HFFc6 (cell line): ENCODE data around the gene GJD3. TPM values are rescaled to one million over a fixed set of nuclear protein-coding genes. Genes with fewer than 3 reads are reported as not detected.
A peak's percentile ranks its signal among the peaks of the same experiment; 100 is the strongest.

Experiments
- DNase-seq: peaks from one replicate; pipeline ENCODE4 v3.0.0-alpha.2; 2018
- H3K27ac Mint-ChIP-seq: 2 replicates; pipeline ENCODE4 v1.8.0; 2020; ENCODE audit warnings: mild to moderate bottlenecking, mixed read lengths
- H3K27me3 Mint-ChIP-seq: 2 replicates; pipeline ENCODE4 v1.8.0; 2021; ENCODE audit warnings: mild to moderate bottlenecking, moderate library complexity, mixed read lengths; ENCODE audit not compliant: insufficient read depth
- H3K36me3 Mint-ChIP-seq: 2 replicates; pipeline ENCODE4 v1.8.0; 2021; ENCODE audit warnings: low read depth, mixed read lengths
- H3K4me1 Mint-ChIP-seq: 2 replicates; pipeline ENCODE4 v1.8.0; 2020; ENCODE audit warnings: low read depth, mixed read lengths
- H3K4me3 Mint-ChIP-seq: 2 replicates; pipeline ENCODE4 v1.8.0; 2020; ENCODE audit warnings: mild to moderate bottlenecking, moderate library complexity, mixed read lengths
- H3K9me3 Mint-ChIP-seq: 2 replicates; pipeline ENCODE4 v1.8.0; 2020; ENCODE audit warnings: mild to moderate bottlenecking, mixed read lengths
- CTCF ChIP-seq: fragments of 200-600 bp; sonication (generic); IDR thresholded peaks from 2 replicates; pipeline ENCODE4 v1.5.0; 2021; ENCODE audit warnings: antibody characterized with exemption, mild to moderate bottlenecking
- total RNA-seq, 6 experiments: library from RNA; stranded (reverse); fragmentation: NEBNext Ultra II Directional; extraction: Animal tissue kit (Norgen Biotek cat#: 25700); gene quantifications; 2 replicates in 1 of 6; 3 replicates in 5 of 6; pipeline ENCODE4 v1.2.3, GENCODE V29; 2021

The GJD3 gene
- total RNA-seq, 6 experiments from 2014 or later = 0.36 to 1.4 (median 0.81) TPM

DNA sequence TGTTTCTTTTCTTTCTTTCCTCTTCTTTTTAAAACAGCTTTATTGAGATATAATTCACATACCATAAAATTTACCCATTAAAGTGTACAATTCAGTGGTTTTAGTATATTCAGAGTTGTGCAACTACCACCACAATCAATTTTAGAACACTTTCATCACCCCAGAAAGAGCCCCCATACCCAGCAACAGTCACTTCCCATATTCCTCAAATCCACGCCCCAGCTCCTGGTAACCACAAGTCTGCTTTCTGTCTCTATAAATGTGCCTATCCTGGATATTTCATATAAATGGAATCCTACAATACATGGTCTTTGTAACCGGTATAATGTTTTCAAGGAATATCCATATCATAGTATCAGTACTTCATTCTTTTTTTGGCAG lies 36.2 kb downstream of the GJD3 start:
- H3K4me3 Mint-ChIP-seq = no peak overlapping the region
- DNase-seq = no peak

DNA sequence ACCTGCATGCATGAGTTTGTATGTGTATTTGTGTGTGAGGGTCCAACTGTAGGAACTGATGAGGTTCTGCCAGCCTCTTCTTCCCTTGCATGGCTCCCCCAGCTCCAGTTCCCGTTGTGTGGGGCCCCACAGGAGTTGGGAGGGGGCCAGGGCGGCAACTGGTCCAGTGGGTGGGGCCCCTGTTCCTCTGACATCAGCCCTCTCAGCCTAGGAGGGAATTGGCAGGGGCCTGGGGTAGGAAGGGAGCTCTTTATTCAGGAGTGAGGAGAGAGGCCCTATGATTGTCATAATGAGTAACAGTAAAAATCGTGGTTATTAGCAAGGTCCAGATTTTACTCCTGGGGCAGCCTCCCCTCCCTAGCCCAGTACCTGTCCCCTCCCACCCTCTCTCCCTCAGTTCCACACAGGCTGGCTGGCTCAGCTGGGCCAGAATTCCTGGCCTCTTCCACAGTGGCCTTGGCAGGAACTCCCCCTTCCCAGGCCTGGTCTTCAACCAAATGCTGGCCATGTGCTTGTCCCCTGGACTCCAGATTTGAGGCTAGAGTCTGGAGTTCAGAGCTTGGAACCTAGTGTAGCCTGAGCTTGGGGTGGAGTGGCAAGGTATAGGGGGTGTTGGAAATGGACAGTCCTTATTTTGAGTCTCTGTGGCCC lies 36.7 kb downstream of the GJD3 start:
- Mint-ChIP-seq H3K9me3 (no peaks in the 10 kb centered on the region), H3K27me3 (peaks cover 1% of the 10 kb centered on the region; the same call in 1 of the 2 replicates), H3K4me3 (no peak overlapping the region), H3K36me3 (peaks cover 6% of the 10 kb centered on the region; the same call in 1 of the 2 replicates), H3K27ac (no peak overlapping the region), H3K4me1 (peaks cover 82% of the 10 kb centered on the region)
- TF ChIP-seq CTCF = no peak
- no peak for DNase-seq

More for the DNA sequence above, 36.2 kb downstream of the GJD3 start:
- H3K36me3 Mint-ChIP-seq = peaks cover 6% of the 10 kb centered on the region; the same call in 1 of the 2 replicates
- peaks cover 78% of the 10 kb centered on the region for H3K4me1 Mint-ChIP-seq
- H3K27me3 Mint-ChIP-seq = peaks cover 1% of the 10 kb centered on the region; the same call in 1 of the 2 replicates
- no peak for TF ChIP-seq CTCF
- H3K9me3 Mint-ChIP-seq = no peaks in the 10 kb centered on the region
- no peak overlapping the region for H3K27ac Mint-ChIP-seq

DNA sequence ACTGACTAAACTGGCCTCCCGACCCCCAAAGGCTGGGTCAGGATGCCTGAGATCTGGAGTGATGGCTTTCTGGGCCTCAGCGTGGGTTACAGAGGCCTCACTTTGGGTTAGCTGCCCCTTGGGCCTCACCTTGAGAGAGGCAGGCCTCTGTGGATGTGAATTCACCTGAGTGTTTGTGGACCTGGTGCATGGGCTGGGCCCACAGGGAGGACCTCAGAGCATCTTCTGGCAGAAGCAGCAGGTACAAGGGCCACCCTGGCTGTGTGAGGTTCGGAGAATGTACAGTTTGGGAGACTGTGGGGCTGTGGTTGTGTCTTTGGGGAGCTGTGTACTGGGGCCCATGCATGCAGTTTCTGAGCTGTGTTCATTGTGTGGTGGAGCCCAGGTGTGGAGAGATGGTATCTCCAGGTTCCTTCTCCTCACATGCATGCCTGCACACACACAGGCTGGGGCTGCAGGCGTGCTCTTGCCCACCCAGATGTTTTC lies 37.2 kb downstream of the GJD3 start:
- H3K9me3 Mint-ChIP-seq = no peaks in the 10 kb centered on the region
- H3K27ac Mint-ChIP-seq = peak overlapping the region; percentile 53
- H3K27me3 Mint-ChIP-seq = peaks cover 1% of the 10 kb centered on the region; the same call in 1 of the 2 replicates
- no peak overlapping the region for H3K4me3 Mint-ChIP-seq
- no peak for TF ChIP-seq CTCF
- peaks cover 6% of the 10 kb centered on the region; the same call in 1 of the 2 replicates for H3K36me3 Mint-ChIP-seq
- H3K4me1 Mint-ChIP-seq = peaks cover 82% of the 10 kb centered on the region
- no peak for DNase-seq

DNA sequence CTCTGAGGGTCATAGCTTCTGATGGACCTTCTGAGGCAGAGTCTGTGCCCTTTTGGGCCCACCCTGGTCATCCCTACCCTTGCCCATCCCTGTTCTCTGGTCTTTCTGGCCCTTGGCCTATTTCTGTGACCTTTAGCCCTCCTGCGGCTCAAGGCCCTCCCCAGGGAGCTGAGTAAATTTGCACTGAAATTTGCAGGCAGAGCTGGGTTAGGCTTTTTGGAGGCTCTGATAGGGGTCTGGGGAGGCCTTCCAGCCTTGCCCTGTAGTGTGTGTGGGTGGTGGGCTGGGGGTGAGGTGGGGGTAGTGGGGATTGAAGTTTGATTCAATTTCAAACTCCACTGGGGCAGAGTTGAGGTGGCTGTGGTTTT lies 37.7 kb downstream of the GJD3 start:
- Mint-ChIP-seq H3K9me3 (no peaks in the 10 kb centered on the region), H3K4me1 (peaks cover 82% of the 10 kb centered on the region), H3K36me3 (peaks cover 6% of the 10 kb centered on the region; the same call in 1 of the 2 replicates), H3K4me3 (no peak overlapping the region), H3K27me3 (peaks cover 1% of the 10 kb centered on the region; the same call in 1 of the 2 replicates), H3K27ac (no peak overlapping the region; the same call in 1 of the 2 replicates)
- no peak for TF ChIP-seq CTCF
- DNase-seq = no peak

- H3K27me3 Mint-ChIP-seq = peaks cover 1% of the 10 kb centered on the region; the same call in 1 of the 2 replicates
- H3K4me3 Mint-ChIP-seq = no peak overlapping the region
Measured at GRCh38 chr17:40326014-40326831, 38.3 kb downstream of the GJD3 start.

More at GRCh38 chr17:40326014-40326831, 38.3 kb downstream of the GJD3 start:
- Mint-ChIP-seq H3K27ac (peak overlapping the region; percentile 28), H3K4me1 (peaks cover 82% of the 10 kb centered on the region), H3K9me3 (no peaks in the 10 kb centered on the region), H3K36me3 (peaks cover 2% of the 10 kb centered on the region; the same call in 1 of the 2 replicates)
- no peak for DNase-seq
- no peak for TF ChIP-seq CTCF
